Measurements from ENCODE around the gene GAS6.

GAS6 gene

DNA sequence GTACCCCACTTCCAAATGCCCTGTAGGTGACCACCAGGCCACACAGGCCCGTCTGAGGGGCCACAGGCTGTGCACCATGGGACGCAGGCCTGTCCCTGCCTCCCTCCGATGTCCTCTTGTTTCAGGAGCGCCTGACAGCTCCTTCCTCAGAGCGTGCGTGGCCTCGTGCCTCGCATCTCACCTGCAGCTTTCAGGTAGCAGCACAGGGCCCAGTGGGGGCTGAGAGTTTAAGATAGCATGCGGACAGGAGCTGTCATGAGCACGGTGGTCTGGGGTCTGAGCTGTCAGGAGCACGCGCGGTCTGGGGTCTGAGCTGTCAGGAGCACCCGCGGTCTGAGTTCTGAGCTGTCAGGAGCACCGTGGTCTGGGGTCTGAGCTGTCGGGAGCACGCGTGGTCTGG lies 40.1 kb downstream of the GAS6 start:
- TF ChIP-seq, protein P1, sequence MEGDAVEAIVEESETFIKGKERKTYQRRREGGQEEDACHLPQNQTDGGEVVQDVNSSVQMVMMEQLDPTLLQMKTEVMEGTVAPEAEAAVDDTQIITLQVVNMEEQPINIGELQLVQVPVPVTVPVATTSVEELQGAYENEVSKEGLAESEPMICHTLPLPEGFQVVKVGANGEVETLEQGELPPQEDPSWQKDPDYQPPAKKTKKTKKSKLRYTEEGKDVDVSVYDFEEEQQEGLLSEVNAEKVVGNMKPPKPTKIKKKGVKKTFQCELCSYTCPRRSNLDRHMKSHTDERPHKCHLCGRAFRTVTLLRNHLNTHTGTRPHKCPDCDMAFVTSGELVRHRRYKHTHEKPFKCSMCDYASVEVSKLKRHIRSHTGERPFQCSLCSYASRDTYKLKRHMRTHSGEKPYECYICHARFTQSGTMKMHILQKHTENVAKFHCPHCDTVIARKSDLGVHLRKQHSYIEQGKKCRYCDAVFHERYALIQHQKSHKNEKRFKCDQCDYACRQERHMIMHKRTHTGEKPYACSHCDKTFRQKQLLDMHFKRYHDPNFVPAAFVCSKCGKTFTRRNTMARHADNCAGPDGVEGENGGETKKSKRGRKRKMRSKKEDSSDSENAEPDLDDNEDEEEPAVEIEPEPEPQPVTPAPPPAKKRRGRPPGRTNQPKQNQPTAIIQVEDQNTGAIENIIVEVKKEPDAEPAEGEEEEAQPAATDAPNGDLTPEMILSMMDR (IDR thresholded peaks at IDR 0.05; ENCODE audit: insufficient read depth, low read length, missing control alignments): no peak
- H3K4me3 ChIP-seq (ENCODE audit: low read depth, low read length): no peak overlapping the region
- DNase-seq (ENCODE audit: low read depth, low spot score): no peak
- CTCF ChIA-PET: interaction anchor here (1.4 kb wide), 1 partner anchor 123 kb away, joined by 6 read pairs; no protein-coding TSS in a partner anchor
- POLR2A ChIA-PET: no interaction called here

DNA sequence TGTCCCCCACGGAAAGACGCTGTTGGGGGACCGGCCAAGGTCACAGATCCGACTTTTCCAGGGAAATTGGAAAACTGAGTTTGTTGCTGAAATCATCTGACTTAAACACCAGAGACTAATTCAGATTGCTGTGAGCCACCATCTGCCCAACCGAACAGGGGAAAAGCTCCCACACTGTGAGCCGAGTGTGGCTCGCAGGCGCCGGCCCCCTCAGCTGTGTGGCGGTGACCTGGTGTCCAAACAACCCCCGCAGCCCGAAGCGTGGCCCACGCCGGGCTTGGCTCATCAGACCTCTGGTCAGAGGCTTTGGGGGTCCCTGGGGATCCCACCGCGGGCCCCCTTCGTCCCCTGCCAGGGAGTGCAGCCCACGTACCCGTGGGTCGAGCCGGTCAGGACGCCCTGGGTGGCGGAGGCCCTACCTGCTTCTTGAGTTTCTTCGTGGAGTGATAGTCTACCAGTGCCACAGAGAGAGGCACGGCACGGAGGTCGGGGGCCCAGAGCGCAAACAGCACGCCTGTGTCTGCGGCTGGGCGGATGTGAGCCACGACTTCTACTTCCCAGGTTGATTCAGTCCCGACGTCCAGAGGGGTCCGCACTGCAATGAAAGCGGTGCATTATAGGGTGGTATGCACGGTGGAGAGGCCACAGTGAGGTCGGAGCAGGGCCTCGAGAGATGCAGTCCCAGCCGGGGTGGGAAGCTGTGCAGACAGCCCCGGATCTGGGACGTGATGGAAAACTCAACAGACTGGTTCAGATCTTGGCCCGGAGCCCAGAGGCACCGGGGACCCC lies 40.7 kb downstream of the GAS6 start:
- H3K4me3 ChIP-seq (ENCODE audit: low read depth, low read length): no peak overlapping the region
- TF ChIP-seq, protein P1 (IDR thresholded peaks at IDR 0.05; ENCODE audit: insufficient read depth, low read length, missing control alignments): no peak
- CTCF ChIA-PET: no interaction called here
- POLR2A ChIA-PET: no interaction called here
- DNase-seq (ENCODE audit: low read depth, low spot score): no peak

DNA sequence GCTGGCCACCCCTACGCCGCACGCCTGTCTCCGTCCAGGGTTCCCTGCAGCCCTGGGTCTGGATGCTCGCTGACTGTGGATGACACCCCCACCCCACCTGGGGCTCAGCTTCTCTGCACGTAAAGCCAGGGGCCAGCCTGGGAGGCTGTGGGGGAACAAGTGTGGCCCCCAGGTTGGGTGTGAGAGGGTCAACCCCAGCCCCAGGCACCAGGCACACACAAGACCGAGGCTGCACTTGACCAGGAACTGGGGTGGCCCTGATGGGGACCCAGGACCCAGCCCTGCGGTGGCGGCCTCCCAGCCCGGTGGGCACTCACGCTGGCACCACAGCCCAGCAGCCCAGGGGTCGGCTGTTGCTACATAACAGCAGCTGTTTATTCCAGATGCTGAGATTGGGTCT lies 41.6 kb downstream of the GAS6 start:
- H3K4me3 ChIP-seq (ENCODE audit: low read depth, low read length): no peak overlapping the region
- no peak for DNase-seq (ENCODE audit: low read depth, low spot score)
- CTCF ChIA-PET: no interaction called here
- POLR2A ChIA-PET: no interaction called here
- TF ChIP-seq, protein P1 (IDR thresholded peaks at IDR 0.05; ENCODE audit: insufficient read depth, low read length, missing control alignments): no peak

DNA sequence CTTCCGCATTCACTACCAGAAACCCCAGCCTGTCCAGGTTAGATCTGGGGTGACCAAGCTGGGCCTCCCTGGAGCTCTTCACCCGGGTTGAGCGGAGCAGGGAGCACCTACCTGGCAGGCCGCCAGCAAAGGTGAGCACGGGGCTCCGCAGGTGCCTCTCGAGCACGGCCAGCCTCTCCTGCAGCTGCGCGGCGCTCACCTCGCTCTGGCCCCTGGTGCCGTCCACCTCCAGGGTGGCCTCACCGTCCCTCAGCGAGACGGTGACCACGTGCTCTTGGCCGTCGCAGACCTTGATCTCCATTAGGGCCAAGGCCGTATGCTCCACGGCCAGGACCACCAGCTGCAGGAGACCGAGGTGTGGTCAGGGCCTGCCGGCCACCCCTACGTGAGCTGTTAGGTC lies 42.0 kb downstream of the GAS6 start:
- no peak overlapping the region for H3K4me3 ChIP-seq (ENCODE audit: low read depth, low read length)
- ChIA-PET CTCF (interaction anchor here (0.7 to 1.6 kb wide), 5 partner anchors 32 to 401 kb away, joined by 3 to 4 read pairs (median 3); no protein-coding TSS in a partner anchor), POLR2A (interaction anchor here (1.0 to 1.6 kb wide), 6 partner anchors 10 to 125 kb away, joined by 3 to 8 read pairs (median 4); no protein-coding TSS in a partner anchor)
- TF ChIP-seq, protein P1 (IDR thresholded peaks at IDR 0.05; ENCODE audit: insufficient read depth, low read length, missing control alignments): no peak
- no peak for DNase-seq (ENCODE audit: low read depth, low spot score)

DNA sequence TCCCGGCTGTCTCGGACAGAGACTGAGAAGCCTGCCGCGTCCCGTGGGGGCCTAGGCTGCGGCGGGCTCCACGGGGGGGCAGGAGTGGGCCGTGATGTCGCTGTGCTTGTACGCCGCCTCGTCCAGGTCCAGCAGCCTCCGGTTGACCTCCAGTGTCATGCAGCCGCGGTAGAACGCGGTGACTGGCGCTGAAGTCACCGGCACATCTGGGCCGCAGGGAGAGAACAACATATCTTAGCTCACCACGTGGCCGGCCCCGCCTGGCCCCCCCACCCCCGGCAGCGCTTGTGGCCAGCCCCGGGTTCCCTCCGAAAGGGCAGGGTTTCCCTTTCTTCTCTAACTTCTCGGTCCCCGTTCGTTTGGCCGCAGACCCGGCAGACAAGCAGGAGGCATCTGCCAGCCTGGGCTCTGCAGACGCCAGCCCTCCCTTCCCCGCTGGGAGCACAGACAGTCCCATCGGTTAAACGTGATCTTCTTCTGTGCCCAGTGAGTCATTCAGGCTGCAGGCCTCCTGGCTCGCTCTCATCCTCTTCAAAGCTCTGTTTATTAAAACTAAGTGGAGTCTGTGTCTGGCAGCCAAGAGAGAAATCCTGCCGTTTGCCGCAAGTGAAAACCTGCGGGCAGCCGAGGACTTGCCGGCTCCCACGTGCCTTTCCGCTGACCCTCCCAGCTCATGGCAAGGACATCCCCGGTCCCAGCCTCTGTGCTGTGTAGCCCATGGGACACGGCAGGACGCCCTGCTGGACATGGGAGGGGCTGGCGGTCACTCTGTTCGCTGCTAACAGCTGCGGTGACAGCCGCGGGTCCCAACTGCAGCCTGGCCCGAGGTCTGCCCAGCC lies 42.8 kb downstream of the GAS6 start:
- CTCF ChIA-PET: interaction anchor here (0.7 to 1.6 kb wide), 7 partner anchors 33 to 402 kb away, joined by 3 to 6 read pairs (median 3); no protein-coding TSS in a partner anchor
- peak; percentile 88 for DNase-seq (ENCODE audit: low read depth, low spot score)
- TF ChIP-seq, protein P1 (IDR thresholded peaks at IDR 0.05; ENCODE audit: insufficient read depth, low read length, missing control alignments): peak; percentile 4
- H3K4me3 ChIP-seq (ENCODE audit: low read depth, low read length): peak overlapping the region; percentile 21
- POLR2A ChIA-PET: interaction anchor here (1.0 to 1.6 kb wide), 6 partner anchors 11 to 126 kb away, joined by 3 to 8 read pairs (median 4); no protein-coding TSS in a partner anchor

All from AG04449 (cell line).